Body of pancreas (tissue), 4 donors: ENCODE data around the gene SLC25A21. TPM values are rescaled to one million over a fixed set of nuclear protein-coding genes. Genes with fewer than 3 reads are reported as not detected.

Source experiments
- ATAC-seq: fragments of 150-250 bp; one replicate; pipeline ENCODE4 v1.9.1; 2016
- DNase-seq, 4 donors: peaks; one replicate each; pipeline ENCODE4 v3.0.0-alpha.2; 2019
- H3K27ac ChIP-seq, 4 donors: fragments of 200-600 bp; sonication (generic); 1 replicate in 3 of 4; 2 replicates in 1 of 4; pipeline versions ENCODE4 v1.5.1 to v1.6.1; 2016 to 2019; ENCODE audit warnings: mild to moderate bottlenecking in 1 of 4, mixed read lengths in 1 of 4, moderate library complexity in 1 of 4
- H3K27me3 ChIP-seq, 2 donors: fragments of 200-600 bp; sonication (generic); one replicate each; pipeline ENCODE4 v1.6.0; 2016; ENCODE audit warnings: mild to moderate bottlenecking in 1 of 2
- H3K36me3 ChIP-seq, 2 donors: fragments of 200-600 bp; sonication (generic); replicated peaks in 1 of 2; 2 replicates each; pipeline ENCODE4 v1.5.1; 2016; ENCODE audit warnings: low read depth in 2 of 2; ENCODE audit not compliant: insufficient read depth in 1 of 2
- H3K4me1 ChIP-seq: fragments of 200-600 bp; sonication (generic); one replicate; pipeline ENCODE4 v1.6.0; 2016
- H3K4me3 ChIP-seq, 2 donors: fragments of 200-600 bp; sonication (generic); 1 replicate in 1 of 2; 2 replicates in 1 of 2; pipeline ENCODE4 v1.5.1; 2016 to 2019
- H3K9me3 ChIP-seq, 3 donors: fragments of 200-600 bp; sonication (generic); 1 replicate in 2 of 3; 2 replicates in 1 of 3; pipeline ENCODE4 v1.5.1; 2016
- POLR2A ChIP-seq, 3 donors: fragments of 450-650 bp; IDR thresholded peaks; one replicate each; pipeline ENCODE4 v1.6.1; 2016; ENCODE audit warnings: antibody characterized with exemption in 3 of 3, mild to moderate bottlenecking in 2 of 3
- WGBS, 2 donors: methylation state at CpG; one replicate each; pipeline ENCODE4 v1.1.5; 2017; 5-methylcytosine and 5-hydroxymethylcytosine counted together
- intact Hi-C: fragments of 100-400 bp; cut with DNase I; formaldehyde crosslinking; loops from one replicate; pipeline ENCODE4 v1.15.1; 2023
- total RNA-seq, 2 donors: library from RNA; depleted of rRNA; stranded (reverse); fragments of >200 nt; gene quantifications; one replicate each; pipeline ENCODE4 v1.1.0, GENCODE V29; 2016
- TF ChIP-seq, protein P1 (sequence below), 7 experiments: fragments of 450-650 bp in 4 of 7; fragments of 200-600 bp in 3 of 7; sonication (generic) in 3 of 7; IDR thresholded peaks; one replicate each; pipeline ENCODE4 v1.5.1; 2016 to 2019; ENCODE audit warnings: antibody characterized with exemption in 7 of 7

Gene SLC25A21
- total RNA-seq, 2 donors from 2014 or later, result not detected

- ATAC-seq, result no peak
- Histone ChIP-seq H3K27ac (no peak overlapping the region), H3K9me3 (no peaks in the 10 kb centered on the region), H3K4me1 (peaks cover 7% of the 10 kb centered on the region), H3K4me3 (no peak overlapping the region), H3K27me3 (no peaks in the 10 kb centered on the region), H3K36me3 (no peaks in the 10 kb centered on the region)
- no peak for DNase-seq
- WGBS, 2 donors, result 69 to 75% methylated on average over 1 to 3 of the region's 3 CpGs
- intact Hi-C loops, result no loop called here
- TF ChIP-seq, protein P1, sequence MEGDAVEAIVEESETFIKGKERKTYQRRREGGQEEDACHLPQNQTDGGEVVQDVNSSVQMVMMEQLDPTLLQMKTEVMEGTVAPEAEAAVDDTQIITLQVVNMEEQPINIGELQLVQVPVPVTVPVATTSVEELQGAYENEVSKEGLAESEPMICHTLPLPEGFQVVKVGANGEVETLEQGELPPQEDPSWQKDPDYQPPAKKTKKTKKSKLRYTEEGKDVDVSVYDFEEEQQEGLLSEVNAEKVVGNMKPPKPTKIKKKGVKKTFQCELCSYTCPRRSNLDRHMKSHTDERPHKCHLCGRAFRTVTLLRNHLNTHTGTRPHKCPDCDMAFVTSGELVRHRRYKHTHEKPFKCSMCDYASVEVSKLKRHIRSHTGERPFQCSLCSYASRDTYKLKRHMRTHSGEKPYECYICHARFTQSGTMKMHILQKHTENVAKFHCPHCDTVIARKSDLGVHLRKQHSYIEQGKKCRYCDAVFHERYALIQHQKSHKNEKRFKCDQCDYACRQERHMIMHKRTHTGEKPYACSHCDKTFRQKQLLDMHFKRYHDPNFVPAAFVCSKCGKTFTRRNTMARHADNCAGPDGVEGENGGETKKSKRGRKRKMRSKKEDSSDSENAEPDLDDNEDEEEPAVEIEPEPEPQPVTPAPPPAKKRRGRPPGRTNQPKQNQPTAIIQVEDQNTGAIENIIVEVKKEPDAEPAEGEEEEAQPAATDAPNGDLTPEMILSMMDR (IDR thresholded peaks at IDR 0.05), result no peak
- no peak for TF ChIP-seq POLR2A (IDR thresholded peaks at IDR 0.05)
Observed at GRCh38 chr14:36859119-36859518, 313.3 kb downstream of the SLC25A21 start.

DNA sequence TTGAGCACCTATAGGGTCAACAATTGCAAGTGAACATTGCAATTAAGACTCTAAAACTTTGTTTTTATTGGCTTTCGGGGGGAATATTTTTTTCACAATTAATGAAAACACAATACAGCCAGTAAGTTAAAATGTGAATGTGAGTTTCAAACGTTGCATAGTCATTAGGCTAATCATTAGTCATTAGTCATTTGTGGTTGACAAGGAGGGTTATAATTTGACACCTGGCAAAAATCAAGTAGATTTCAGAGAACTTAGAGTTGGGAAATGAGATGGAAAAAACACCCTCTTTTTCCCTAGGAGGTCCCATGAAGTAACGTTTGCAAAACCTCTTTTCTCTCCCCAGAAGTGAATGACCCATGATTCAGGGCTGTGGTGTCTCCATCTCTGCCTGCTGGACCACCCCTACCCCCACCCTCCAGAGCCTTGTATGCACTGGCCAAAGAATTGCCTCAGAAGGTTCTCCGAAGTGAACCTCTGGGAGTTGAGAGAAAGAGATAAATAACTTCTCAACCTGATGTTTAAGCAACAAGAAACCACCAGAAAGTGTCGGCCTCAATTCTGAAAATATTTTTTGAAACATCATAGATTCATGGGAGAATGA, 314.5 kb downstream of the SLC25A21 start:
- intact Hi-C loops, result no loop called here
- no peaks in the 10 kb centered on the region for H3K27me3 ChIP-seq
- H3K27ac ChIP-seq, result no peak overlapping the region
- DNase-seq, result no peak
- no peak for TF ChIP-seq POLR2A (IDR thresholded peaks at IDR 0.05)
- TF ChIP-seq, protein P1 (IDR thresholded peaks at IDR 0.05), result no peak
- ATAC-seq, result no peak
- no peaks in the 10 kb centered on the region for H3K36me3 ChIP-seq
- H3K4me1 ChIP-seq, result peaks cover 14% of the 10 kb centered on the region
- WGBS, 2 donors, result 48 to 58% methylated on average over 5 of the region's 5 CpGs
- H3K4me3 ChIP-seq, result no peak overlapping the region
- no peaks in the 10 kb centered on the region for H3K9me3 ChIP-seq

DNA sequence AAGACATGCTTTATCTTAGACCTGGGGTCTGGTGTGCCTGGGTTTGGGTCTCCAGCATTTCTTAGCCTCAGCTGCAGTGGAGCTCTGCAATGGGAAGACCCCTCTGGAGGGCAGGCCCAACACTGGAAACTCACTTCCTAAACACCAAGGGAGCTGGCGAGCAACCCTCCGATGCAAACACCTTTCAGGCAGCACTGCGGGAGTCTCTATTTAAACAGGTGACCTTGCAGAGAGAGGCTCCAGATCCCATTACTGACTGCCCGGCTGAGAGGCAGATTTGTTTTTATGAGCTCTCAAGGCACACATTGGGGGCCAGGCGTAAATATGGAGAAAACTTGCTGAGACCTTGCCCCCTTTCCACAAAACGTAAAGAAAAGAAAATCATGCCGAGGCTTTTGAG, 315.3 kb downstream of the SLC25A21 start:
- no peaks in the 10 kb centered on the region for H3K9me3 ChIP-seq
- no peak overlapping the region for H3K27ac ChIP-seq
- no peaks in the 10 kb centered on the region for H3K27me3 ChIP-seq
- no peaks in the 10 kb centered on the region for H3K36me3 ChIP-seq
- no peak for DNase-seq
- peaks cover 15% of the 10 kb centered on the region for H3K4me1 ChIP-seq
- intact Hi-C loops, result no loop called here
- no peak for ATAC-seq
- no peak overlapping the region for H3K4me3 ChIP-seq
- no peak for TF ChIP-seq POLR2A (IDR thresholded peaks at IDR 0.05)
- TF ChIP-seq, protein P1 (IDR thresholded peaks at IDR 0.05), result no peak
- 49 to 74% methylated on average over 7 of the region's 7 CpGs for WGBS, 2 donors

DNA sequence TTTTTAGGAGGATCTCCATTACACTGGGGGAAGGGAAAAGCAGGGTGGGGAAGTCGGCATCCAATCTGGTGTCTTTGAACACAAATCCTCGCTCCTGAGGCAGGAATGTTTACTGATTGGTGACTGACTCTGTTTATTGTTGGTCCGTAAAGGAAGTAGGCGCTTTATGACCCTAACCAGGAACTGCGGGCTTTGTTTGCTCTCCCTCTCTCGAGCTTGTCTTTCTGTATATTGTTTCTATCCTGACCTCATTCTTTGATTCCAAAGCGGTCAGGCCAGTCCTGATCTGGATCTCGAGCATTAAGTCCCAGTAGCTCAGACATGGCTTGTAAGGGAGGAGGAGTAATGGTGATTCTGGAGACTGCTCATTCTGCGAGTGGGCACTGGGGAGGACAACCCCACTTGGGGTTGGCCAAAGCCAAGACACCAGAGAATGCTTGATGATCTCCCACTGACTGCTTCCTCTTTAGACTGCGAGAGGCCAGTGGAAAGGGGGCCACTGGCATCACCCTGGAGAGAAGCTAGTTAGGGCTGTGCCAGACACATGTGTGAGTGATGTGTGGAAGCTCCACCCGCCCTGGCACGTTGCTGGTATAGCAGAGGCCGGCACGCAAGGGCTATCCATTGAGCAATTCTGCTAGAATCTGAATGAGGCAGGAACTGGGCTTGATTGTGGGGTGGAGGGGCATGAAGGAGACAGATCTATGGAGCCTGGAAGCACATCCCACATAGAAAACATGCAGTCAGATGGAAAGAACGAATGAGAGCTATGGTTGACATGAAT, 316.1 kb downstream of the SLC25A21 start:
- Histone ChIP-seq H3K36me3 (no peaks in the 10 kb centered on the region), H3K9me3 (no peaks in the 10 kb centered on the region), H3K27me3 (no peaks in the 10 kb centered on the region), H3K4me3 (no peak overlapping the region), H3K4me1 (peaks cover 14% of the 10 kb centered on the region), H3K27ac (no peak overlapping the region)
- WGBS, 2 donors, result 70 to 71% methylated on average over 15 of the region's 15 CpGs
- intact Hi-C loops, result no loop called here
- no peak for TF ChIP-seq POLR2A (IDR thresholded peaks at IDR 0.05)
- TF ChIP-seq, protein P1 (IDR thresholded peaks at IDR 0.05), result no peak
- no peak for ATAC-seq
- no peak for DNase-seq
